Measurements from ENCODE around the gene CYTH2.
A peak's percentile ranks its signal among the peaks of the same experiment; 100 is the strongest.

CYTH2 gene

DNA sequence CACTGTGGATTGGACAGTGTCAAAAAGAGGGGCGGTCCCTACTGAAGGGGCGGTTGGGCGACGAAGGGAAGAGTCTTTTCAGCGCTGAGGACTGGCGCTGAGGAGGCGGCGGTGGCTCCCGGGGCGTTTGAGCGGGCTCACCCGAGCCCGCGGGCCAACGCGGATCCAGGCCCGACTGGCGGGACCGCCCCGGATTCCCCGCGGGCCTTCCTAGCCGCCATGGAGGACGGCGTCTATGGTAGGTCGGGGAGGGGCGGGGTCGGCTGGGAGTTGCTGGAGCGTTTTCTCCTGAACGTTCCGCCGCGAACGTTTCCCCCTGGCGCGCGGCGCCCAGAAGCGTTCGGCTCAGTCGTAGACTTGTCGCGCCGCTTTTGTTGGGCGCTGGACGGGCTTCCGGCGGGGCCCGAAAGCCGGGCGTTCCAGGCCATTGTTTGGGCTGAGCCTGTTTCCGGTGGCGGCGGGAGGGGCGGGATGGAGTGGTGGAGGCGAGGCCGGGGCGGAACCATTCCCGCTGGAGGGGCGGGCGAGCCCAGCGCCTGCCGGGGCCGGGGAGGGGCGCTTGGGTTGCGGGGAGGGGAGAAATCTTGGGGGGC lies at the start of gene CYTH2:
CYTH2 (plus strand) TSS at position 81 of the 593 bp plus-strand sequence; CDS start at position 220, 139 bp downstream.
- DNase-seq (ENCODE audit: low read depth) = peak; percentile 65

- DNase-seq (ENCODE audit: low read depth) = no peak
Observed at GRCh38 chr19:48421548-48421947, 47.6 kb upstream of the CYTH2 start.

DNA sequence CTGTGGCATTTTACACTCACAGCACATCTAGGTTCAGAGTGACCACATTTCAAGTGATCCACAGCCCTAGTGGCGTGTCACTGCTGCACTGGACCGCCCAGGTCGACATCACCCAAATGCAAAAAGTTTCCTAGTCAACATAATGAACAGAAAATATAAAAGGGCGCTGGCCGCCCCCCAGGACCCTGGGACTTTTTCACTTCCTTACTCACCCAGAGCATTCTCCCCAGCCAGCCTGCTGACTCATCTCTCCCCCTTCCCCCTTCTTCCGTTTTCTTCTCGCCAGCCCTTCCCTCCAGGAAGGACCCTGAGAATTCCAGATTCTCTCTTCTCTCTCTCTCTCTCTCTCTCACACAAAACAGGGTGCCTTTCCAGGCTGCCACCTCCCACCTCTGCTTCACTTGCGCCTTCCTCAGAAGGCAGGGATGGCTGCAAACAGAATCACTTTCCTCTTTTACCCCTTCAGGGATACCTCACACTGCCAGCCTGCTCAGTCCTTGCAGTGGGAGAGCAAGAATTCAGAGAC lies 44.4 kb upstream of the CYTH2 start:
- no peak for DNase-seq (ENCODE audit: low read depth)

DNA sequence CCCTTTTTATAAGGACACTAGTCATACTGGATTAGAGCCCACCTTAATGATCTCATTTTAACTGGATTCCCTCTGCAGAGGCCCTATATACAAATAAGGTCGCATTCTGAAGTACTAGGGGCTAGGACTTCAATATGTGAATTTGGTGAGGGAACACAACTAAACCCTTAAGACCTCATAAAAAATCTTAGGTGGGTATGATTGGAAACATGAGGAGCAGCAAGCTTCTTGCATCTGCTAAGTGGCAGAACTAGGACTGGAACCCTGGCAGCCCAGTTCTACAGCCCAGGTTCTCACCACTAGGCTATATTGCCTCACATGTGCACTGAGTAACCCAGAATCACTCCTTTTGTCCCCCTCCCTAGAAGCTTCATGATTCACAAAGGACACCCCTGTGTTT lies 40.5 kb upstream of the CYTH2 start:
- no peak for DNase-seq (ENCODE audit: low read depth)

- no peak for DNase-seq (ENCODE audit: low read depth)
Observed at GRCh38 chr19:48433337-48433736, 35.8 kb upstream of the CYTH2 start.

GRCh38 chr19:48436586-48436985 lies 32.6 kb upstream of the CYTH2 start:
- no peak for DNase-seq (ENCODE audit: low read depth)

- no peak for DNase-seq (ENCODE audit: low read depth)
Observed at GRCh38 chr19:48441360-48442050, 27.7 kb upstream of the CYTH2 start.

DNA sequence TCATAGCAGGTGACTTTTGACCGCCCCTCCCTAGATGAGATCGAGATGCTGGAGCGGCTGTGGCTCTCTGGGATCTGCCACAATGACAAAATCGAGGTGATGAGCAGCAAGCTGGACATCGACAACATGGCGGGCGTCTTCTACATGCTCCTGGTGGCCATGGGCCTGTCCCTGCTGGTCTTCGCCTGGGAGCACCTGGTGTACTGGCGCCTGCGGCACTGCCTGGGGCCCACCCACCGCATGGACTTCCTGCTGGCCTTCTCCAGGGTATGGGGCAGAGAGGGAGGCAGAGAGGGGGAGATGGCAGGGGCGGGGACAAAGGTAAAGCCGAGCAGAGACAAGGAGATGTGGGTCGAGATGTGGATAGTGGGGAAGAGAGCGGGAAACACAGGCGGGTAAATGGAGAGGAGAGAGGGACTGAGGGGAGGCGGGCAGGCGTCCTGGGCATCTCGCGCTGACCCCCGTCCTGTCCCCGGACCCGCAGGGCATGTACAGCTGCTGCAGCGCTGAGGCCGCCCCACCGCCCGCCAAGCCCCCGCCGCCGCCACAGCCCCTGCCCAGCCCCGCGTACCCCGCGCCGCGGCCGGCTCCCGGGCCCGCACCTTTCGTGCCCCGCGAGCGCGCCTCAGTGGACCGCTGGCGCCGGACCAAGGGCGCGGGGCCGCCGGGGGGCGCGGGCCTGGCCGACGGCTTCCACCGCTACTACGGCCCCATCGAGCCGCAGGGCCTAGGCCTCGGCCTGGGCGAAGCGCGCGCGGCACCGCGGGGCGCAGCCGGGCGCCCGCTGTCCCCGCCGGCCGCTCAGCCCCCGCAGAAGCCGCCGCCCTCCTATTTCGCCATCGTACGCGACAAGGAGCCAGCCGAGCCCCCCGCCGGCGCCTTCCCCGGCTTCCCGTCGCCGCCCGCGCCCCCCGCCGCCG lies 26.8 kb upstream of the CYTH2 start:
- no peak for DNase-seq (ENCODE audit: low read depth)

- DNase-seq (ENCODE audit: low read depth) = no peak
Observed at GRCh38 chr19:48443256-48443655, 25.9 kb upstream of the CYTH2 start.

GRCh38 chr19:48443731-48444128 lies 25.4 kb upstream of the CYTH2 start:
- no peak for DNase-seq (ENCODE audit: low read depth)

GRCh38 chr19:48444129-48444935 lies 24.8 kb upstream of the CYTH2 start:
- no peak for DNase-seq (ENCODE audit: low read depth)

DNA sequence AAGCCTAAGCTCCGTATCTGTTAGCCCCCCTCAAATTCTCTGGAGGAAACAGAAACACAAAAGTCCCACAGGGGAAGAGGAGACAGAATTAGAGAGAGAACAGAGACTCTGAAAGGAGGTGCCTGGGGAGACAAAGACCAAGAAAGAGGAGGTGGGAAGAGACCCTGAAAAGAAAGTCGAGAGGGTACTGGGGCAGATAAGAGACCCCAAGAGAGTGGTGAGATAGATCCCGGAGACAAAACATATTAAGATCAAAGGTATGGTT lies 24.3 kb upstream of the CYTH2 start:
- DNase-seq (ENCODE audit: low read depth) = no peak

GRCh38 chr19:48445256-48445605 lies 23.9 kb upstream of the CYTH2 start:
- DNase-seq (ENCODE audit: low read depth) = no peak

DNA sequence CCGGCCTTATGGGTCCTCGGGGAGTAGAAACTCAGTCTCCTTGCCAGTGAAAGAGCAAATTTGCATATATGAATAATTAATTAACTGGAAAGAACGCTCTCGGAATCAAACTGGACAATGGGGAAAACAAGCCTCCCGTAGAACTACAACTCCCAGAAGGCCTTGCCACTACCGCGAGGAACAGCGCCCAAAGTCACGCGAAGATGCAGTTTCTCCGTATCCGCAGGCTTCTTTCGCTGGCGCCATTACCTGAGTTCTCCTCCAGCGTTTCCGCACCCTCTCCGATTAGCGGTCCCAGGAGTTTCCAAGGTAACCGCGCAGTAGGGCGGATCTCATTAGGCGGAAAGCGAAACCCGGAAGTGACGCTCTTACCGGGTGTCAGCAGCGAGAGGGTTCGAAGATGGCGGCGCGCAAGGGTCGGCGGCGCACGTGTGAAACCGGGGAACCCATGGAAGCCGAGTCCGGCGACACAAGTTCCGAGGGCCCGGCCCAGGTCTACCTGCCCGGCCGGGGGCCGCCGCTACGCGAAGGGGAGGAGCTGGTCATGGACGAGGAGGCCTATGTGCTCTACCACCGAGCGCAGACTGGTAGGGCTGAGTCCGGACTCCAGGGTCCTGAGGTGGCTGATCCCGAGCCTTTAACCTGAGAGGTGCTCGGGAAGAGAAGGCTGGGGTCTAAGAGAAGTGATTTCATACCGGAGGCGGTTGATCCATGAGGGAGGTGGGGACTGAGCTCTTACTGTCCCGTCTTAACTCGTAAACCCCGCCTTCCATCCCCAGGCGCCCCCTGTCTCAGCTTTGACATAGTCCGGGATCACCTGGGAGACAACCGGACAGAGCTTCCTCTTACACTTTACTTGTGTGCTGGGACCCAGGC lies 23.3 kb upstream of the CYTH2 start, which contains the start of gene GRWD1:
GRWD1 (plus strand) TSS at position 378 of the 876 bp plus-strand sequence; CDS start at position 401, 23 bp downstream.
- DNase-seq (ENCODE audit: low read depth) = peak; percentile 90

- no peak for DNase-seq (ENCODE audit: low read depth)
Observed at GRCh38 chr19:48446579-48446978, 22.6 kb upstream of the CYTH2 start.

DNA sequence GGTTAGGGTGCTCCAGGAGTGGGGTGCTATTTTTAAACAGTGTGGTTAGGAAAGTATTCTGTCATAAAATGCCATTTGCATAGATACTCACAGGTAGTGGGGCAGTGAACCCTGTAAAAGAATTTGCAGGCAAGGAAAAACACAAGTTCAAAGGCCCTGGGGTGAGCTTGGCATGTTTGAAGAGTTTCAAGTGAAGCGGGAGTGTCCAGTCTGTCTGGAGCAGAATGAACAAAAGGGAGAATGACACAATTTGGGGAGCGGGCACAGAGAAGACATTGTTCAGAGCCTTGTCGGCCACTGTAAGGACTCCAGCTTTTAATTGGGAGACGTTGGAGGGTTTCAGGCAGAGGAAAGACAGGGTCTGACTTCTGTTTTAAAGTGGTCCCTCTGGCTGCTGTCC lies 20.6 kb upstream of the CYTH2 start:
- no peak for DNase-seq (ENCODE audit: low read depth)

- DNase-seq (ENCODE audit: low read depth) = no peak
Observed at GRCh38 chr19:48450441-48450840, 18.7 kb upstream of the CYTH2 start.

GRCh38 chr19:48450863-48451262 lies 18.3 kb upstream of the CYTH2 start:
- DNase-seq (ENCODE audit: low read depth) = no peak

- DNase-seq (ENCODE audit: low read depth) = no peak
Observed at GRCh38 chr19:48451624-48452023, 17.5 kb upstream of the CYTH2 start.

DNA sequence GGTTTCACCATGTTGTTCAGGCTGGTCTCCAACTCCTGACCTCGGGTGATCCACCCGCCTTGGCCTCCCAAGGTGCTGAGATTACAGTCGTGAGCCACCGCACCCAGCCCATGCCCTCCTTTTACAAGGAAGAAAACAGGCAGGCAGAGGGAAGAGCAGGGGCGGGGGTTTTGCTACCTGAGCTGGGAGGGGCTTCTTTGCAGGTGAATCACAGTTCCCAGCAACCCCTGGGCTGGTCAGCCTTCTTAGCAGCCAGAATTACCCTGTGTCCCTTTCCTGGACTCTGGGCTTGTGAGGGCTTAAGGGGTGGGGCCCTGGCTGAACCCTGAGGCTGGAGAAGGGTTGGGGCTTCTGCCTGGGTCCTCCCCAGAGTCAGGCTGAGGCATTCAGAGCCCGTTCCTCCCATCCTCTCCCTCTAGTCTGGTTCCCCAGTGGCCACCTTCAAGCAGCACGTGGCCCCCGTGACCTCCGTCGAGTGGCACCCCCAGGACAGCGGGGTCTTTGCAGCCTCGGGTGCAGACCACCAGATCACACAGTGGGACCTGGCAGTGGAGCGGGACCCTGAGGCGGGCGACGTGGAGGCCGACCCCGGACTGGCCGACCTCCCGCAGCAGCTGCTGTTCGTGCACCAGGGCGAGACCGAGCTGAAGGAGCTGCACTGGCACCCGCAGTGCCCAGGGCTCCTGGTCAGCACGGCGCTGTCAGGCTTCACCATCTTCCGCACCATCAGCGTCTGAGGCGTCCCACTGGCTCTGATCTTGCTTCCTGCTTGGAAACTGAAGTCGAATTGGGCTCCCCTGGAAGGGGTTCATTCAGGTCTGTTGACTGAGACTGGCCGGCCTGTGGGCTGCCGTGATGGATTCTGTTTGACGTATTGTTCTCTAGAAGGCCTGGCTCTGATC lies 16.6 kb upstream of the CYTH2 start:
- no peak for DNase-seq (ENCODE audit: low read depth)
